ENCODE measurements around the gene CAMK1D.
"Not testable (repeated sequence)": the region's sequence is repeated elsewhere in the genome, so short reads cannot be mapped to it uniquely, and the experiment has no call there.

Gene CAMK1D

GRCh38 chr10:12340937-12341336, 8.4 kb upstream of the CAMK1D start:
- DNase-seq (ENCODE audit: low spot score), result no peak

GRCh38 chr10:12341526-12341925, 7.8 kb upstream of the CAMK1D start:
- DNase-seq (ENCODE audit: low spot score), result no peak

GRCh38 chr10:12344375-12345110, 4.8 kb upstream of the CAMK1D start:
- DNase-seq (ENCODE audit: low spot score), result no peak

GRCh38 chr10:12346707-12347106, 2.6 kb upstream of the CAMK1D start:
- DNase-seq (ENCODE audit: low spot score), result no peak

GRCh38 chr10:12348294-12348869, 965 bp upstream of the CAMK1D start:
- DNase-seq (ENCODE audit: low spot score), result no peak

GRCh38 chr10:12349629-12350166, 351 bp downstream of the CAMK1D start:
- DNase-seq (ENCODE audit: low spot score), result no peak

GRCh38 chr10:12350167-12350872, 973 bp downstream of the CAMK1D start:
- DNase-seq (ENCODE audit: low spot score), result peak; percentile 65

GRCh38 chr10:12350925-12351324, 1.6 kb downstream of the CAMK1D start:
- DNase-seq (ENCODE audit: low spot score), result no peak

- DNase-seq (ENCODE audit: low spot score), result no peak
These were observed 2.1 kb downstream of the CAMK1D start for GRCh38 chr10:12351447-12351846.

GRCh38 chr10:12351889-12352288, 2.5 kb downstream of the CAMK1D start:
- DNase-seq (ENCODE audit: low spot score), result no peak

- DNase-seq (ENCODE audit: low spot score), result no peak
These were observed 4.3 kb downstream of the CAMK1D start for GRCh38 chr10:12353399-12354242.

GRCh38 chr10:12354696-12355095, 5.3 kb downstream of the CAMK1D start:
- DNase-seq (ENCODE audit: low spot score), result not testable (repeated sequence)

GRCh38 chr10:12355384-12355783, 6.0 kb downstream of the CAMK1D start:
- no peak for DNase-seq (ENCODE audit: low spot score)

- DNase-seq (ENCODE audit: low spot score), result no peak
These were observed 8.3 kb downstream of the CAMK1D start for GRCh38 chr10:12357525-12358151.

- no peak for DNase-seq (ENCODE audit: low spot score)
These were observed 9.7 kb downstream of the CAMK1D start for GRCh38 chr10:12358863-12359564.

- no peak for DNase-seq (ENCODE audit: low spot score)
These were observed 11.1 kb downstream of the CAMK1D start for GRCh38 chr10:12360461-12360860.

GRCh38 chr10:12361115-12361514, 11.8 kb downstream of the CAMK1D start:
- DNase-seq (ENCODE audit: low spot score), result not testable (repeated sequence)

- DNase-seq (ENCODE audit: low spot score), result no peak
These were observed 15.2 kb downstream of the CAMK1D start for GRCh38 chr10:12364559-12364958.

- no peak for DNase-seq (ENCODE audit: low spot score)
These were observed 17.9 kb downstream of the CAMK1D start for GRCh38 chr10:12367272-12367671.

GRCh38 chr10:12369982-12370381, 20.6 kb downstream of the CAMK1D start:
- DNase-seq (ENCODE audit: low spot score), result no peak

- DNase-seq (ENCODE audit: low spot score), result no peak
These were observed 23.5 kb downstream of the CAMK1D start for GRCh38 chr10:12372846-12373245.
